DND-41 (cell line): ENCODE results near the gene GADD45B.

Experiments
- ATAC-seq: fragments of 200-7000 bp; cut with Tn5 transposase; 3 replicates; pipeline ENCODE4 v1.9.1; 2021; ENCODE audit warnings: low read depth; ENCODE audit not compliant: insufficient read depth
- DNase-seq: peaks from one replicate; pipeline ENCODE4 v3.0.0-alpha.2; 2020
- H2AFZ ChIP-seq: 2 replicates; pipeline ENCODE4 v1.6.0; 2012; ENCODE audit warnings: low read depth, low read length
- H3K27ac ChIP-seq: 2 replicates; pipeline ENCODE4 v1.5.1; 2012; ENCODE audit warnings: low read length, inconsistent platforms
- H3K27me3 ChIP-seq: fragments of 200-600 bp; sonication (generic); 2 replicates; pipeline ENCODE4 v1.6.0; 2012; ENCODE audit warnings: low read length, mild to moderate bottlenecking, inconsistent platforms; ENCODE audit not compliant: insufficient read depth, poor library complexity
- H3K36me3 ChIP-seq: 2 replicates; pipeline ENCODE4 v1.5.1; 2012; ENCODE audit warnings: low read length, inconsistent platforms; ENCODE audit not compliant: insufficient read depth
- H3K4me1 ChIP-seq: 2 replicates; pipeline ENCODE4 v1.5.1; 2012; ENCODE audit warnings: mild to moderate bottlenecking, low read length; ENCODE audit not compliant: insufficient read depth
- H3K4me2 ChIP-seq: 2 replicates; pipeline ENCODE4 v1.6.0; 2012; ENCODE audit warnings: mild to moderate bottlenecking, moderate library complexity, low read length, inconsistent platforms; ENCODE audit not compliant: insufficient read depth
- H3K4me3 ChIP-seq, 2 experiments: fragments of 200-600 bp in 1 of 2; shearing (Covaris generic) in 1 of 2; 2 replicates each; pipeline ENCODE4 v1.5.1; 2012 to 2016; ENCODE audit warnings: inconsistent platforms in 2 of 2, low read length in 2 of 2, mild to moderate bottlenecking in 2 of 2, low read depth in 1 of 2, moderate library complexity in 1 of 2
- H3K79me2 ChIP-seq: 2 replicates; pipeline ENCODE4 v1.6.0; 2012; ENCODE audit warnings: low read length, inconsistent platforms; ENCODE audit not compliant: insufficient read depth
- H3K9ac ChIP-seq: 2 replicates; pipeline ENCODE4 v1.6.0; 2012; ENCODE audit warnings: low read depth, mild to moderate bottlenecking, inconsistent platforms, low read length, moderate library complexity
- H3K9me3 ChIP-seq: 2 replicates; pipeline ENCODE4 v1.5.1; 2012; ENCODE audit warnings: low read length, moderate library complexity, mild to moderate bottlenecking, inconsistent platforms; ENCODE audit not compliant: insufficient read depth, severe bottlenecking
- H4K20me1 ChIP-seq: 2 replicates; pipeline ENCODE4 v1.6.0; 2012; ENCODE audit warnings: low read length; ENCODE audit not compliant: insufficient read depth
- EZH2 ChIP-seq: IDR thresholded peaks from 3 replicates; pipeline ENCODE4 v1.6.1; 2012; ENCODE audit warnings: borderline replicate concordance, low read depth, mild to moderate bottlenecking, moderate library complexity, low read length, inconsistent platforms; ENCODE audit not compliant: severe bottlenecking
- TF ChIP-seq, protein P1 (sequence below): IDR thresholded peaks from 2 replicates; pipeline ENCODE4 v1.5.1; 2012; ENCODE audit warnings: borderline replicate concordance, low read length, moderate library complexity, mild to moderate bottlenecking; ENCODE audit not compliant: poor library complexity, severe bottlenecking; ENCODE audit errors: extremely low read depth

GADD45B gene

DNA sequence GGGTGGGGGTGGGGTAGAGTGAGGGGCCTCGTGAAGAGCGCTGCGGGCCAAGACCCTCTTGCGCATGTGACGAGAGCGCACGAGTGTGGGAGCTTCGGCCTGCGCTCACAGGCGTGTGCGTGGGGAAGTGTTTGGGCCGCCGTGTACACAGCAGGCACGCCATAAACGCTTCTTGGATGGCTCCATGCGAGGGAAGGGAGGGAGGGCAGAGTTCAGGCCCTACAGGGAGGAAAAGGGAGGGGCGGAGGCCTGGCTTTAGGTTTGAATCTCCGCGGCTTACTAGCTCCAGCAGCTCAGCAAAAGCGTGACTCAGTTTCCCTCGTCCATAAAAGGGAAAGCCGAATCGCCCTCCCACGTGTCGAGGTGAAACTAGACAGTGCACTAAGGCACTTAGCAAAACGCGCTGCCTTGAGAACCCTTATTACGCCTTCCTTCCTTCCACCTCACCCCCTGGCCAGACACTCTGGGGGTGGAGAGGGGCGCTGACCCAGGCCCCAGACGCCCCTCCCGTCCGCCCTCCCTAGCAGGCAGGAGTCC lies 12.5 kb downstream of the GADD45B start:
- Histone ChIP-seq H3K9ac (no peak overlapping the region), H3K4me2 (no peak overlapping the region), H3K27ac (no peak overlapping the region), H3K9me3 (no peaks in the 10 kb centered on the region), H3K4me3 (no peak overlapping the region), H4K20me1 (no peaks in the 10 kb centered on the region), H3K27me3 (no peaks in the 10 kb centered on the region), H3K79me2 (no peaks in the 10 kb centered on the region), H3K36me3 (no peaks in the 10 kb centered on the region), H2AFZ (no peak overlapping the region), H3K4me1 (no peaks in the 10 kb centered on the region)
- ATAC-seq (no peak), DNase-seq (no peak)
- TF ChIP-seq EZH2: no peak
- TF ChIP-seq, protein P1, sequence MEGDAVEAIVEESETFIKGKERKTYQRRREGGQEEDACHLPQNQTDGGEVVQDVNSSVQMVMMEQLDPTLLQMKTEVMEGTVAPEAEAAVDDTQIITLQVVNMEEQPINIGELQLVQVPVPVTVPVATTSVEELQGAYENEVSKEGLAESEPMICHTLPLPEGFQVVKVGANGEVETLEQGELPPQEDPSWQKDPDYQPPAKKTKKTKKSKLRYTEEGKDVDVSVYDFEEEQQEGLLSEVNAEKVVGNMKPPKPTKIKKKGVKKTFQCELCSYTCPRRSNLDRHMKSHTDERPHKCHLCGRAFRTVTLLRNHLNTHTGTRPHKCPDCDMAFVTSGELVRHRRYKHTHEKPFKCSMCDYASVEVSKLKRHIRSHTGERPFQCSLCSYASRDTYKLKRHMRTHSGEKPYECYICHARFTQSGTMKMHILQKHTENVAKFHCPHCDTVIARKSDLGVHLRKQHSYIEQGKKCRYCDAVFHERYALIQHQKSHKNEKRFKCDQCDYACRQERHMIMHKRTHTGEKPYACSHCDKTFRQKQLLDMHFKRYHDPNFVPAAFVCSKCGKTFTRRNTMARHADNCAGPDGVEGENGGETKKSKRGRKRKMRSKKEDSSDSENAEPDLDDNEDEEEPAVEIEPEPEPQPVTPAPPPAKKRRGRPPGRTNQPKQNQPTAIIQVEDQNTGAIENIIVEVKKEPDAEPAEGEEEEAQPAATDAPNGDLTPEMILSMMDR: no peak

- H4K20me1 ChIP-seq: no peaks in the 10 kb centered on the region
- H3K27ac ChIP-seq: no peak overlapping the region
- no peaks in the 10 kb centered on the region for H3K4me1 ChIP-seq
- H3K4me2 ChIP-seq: no peak overlapping the region
- ATAC-seq (no peak), DNase-seq (no peak)
- no peak overlapping the region for H3K4me3 ChIP-seq
- H2AFZ ChIP-seq: no peak overlapping the region
- H3K9me3 ChIP-seq: no peaks in the 10 kb centered on the region
- no peaks in the 10 kb centered on the region for H3K27me3 ChIP-seq
- no peaks in the 10 kb centered on the region for H3K36me3 ChIP-seq
- no peaks in the 10 kb centered on the region for H3K79me2 ChIP-seq
- H3K9ac ChIP-seq: no peak overlapping the region
- TF ChIP-seq, protein P1: no peak
Measured at GRCh38 chr19:2488942-2489731, 13.2 kb downstream of the GADD45B start.

- no peaks in the 10 kb centered on the region for H3K4me1 ChIP-seq
- no peaks in the 10 kb centered on the region for H4K20me1 ChIP-seq
- no peaks in the 10 kb centered on the region for H3K9me3 ChIP-seq
- H3K27me3 ChIP-seq: no peaks in the 10 kb centered on the region
- H3K9ac ChIP-seq: no peak overlapping the region
- ATAC-seq (no peak), DNase-seq (no peak)
- no peak overlapping the region for H3K4me3 ChIP-seq
- TF ChIP-seq, protein P1: no peak
- no peak for TF ChIP-seq EZH2
- H3K36me3 ChIP-seq: no peaks in the 10 kb centered on the region
- no peak overlapping the region for H2AFZ ChIP-seq
- no peaks in the 10 kb centered on the region for H3K79me2 ChIP-seq
- H3K27ac ChIP-seq: no peak overlapping the region
- no peak overlapping the region for H3K4me2 ChIP-seq
Measured at GRCh38 chr19:2490659-2491058, 14.7 kb downstream of the GADD45B start.
